ENCODE measurements around the gene ERC2.

DNA sequence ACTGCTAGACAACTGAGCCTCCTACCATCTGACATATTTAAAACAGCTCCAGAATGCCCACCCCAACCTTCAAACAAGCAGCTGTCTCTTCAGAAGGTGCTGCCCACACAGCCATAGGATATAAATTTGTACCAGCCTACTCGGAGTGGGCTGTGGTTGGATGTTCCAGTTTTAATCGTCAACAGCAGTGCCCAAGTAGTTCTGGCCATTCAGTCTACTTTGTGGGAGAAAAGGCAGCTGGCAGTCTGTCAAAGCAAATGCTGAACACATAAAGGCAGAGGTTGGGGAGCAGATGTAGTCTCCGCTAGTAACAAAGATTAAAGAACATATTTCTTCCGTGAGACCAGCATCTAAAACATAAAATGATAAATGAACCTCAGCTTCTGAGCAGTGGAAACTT, 15.9 kb upstream of the ERC2 start:
- no peak for TF ChIP-seq GATA2 (IDR thresholded peaks at IDR 0.05; ENCODE audit: low read depth, low read length)
- TF ChIP-seq GATA3 (IDR thresholded peaks at IDR 0.05; ENCODE audit: low read depth, low read length) = no peak

All from SH-SY5Y (cell line).